NCI-H1048 (cell line): ENCODE measurements around the gene ARHGDIB.

Experiments
- DNase-seq: peaks from one replicate; lab custom pipeline; 2025; lab: John Stamatoyannopoulos, UW

Gene ARHGDIB

DNA sequence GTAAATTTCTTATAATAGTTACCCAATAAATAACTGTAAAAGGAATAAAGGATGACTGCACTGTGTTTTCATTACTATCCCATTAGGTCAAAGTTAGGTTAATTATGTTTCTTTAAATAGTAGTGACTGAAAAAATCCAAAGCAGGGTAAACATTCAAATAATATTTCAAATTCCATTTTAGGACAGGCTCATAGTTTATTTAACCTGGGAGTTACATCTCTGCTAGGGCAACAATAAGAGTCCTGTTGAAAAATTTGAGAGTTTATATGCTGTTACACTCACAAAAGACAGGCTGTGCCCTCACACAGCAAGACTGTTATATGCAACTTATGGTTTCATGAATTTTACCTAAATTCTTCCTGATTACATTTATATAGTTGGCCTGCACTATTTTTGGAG is 31.1 kb downstream of the ARHGDIB start:
- no peak for DNase-seq

GRCh38 chr12:14928931-14929330 is 32.5 kb downstream of the ARHGDIB start:
- peak; percentile 80 for DNase-seq

- DNase-seq, result no peak
Observed at GRCh38 chr12:14927267-14927666, 34.1 kb downstream of the ARHGDIB start.

- no peak for DNase-seq
Observed at GRCh38 chr12:14924541-14924940, 36.9 kb downstream of the ARHGDIB start.

DNA sequence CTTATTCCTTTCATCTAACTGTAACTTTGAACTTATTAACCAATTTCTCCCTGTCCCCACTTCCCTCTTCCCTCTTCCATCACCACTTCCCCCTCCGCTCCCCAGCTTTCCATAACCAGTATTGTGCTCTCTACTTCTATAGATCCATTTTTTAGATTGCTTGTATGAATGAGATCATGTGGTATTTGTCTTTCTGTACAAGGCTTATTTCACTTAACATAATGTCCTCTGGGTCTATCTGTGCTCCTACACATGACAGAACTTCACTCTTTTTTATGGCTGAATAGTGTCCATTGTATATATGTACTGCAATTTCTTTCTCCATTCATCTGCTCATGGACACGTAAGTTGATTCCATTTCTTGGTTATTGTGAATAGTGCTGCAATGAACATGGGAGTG is 37.5 kb downstream of the ARHGDIB start:
- no peak for DNase-seq

DNA sequence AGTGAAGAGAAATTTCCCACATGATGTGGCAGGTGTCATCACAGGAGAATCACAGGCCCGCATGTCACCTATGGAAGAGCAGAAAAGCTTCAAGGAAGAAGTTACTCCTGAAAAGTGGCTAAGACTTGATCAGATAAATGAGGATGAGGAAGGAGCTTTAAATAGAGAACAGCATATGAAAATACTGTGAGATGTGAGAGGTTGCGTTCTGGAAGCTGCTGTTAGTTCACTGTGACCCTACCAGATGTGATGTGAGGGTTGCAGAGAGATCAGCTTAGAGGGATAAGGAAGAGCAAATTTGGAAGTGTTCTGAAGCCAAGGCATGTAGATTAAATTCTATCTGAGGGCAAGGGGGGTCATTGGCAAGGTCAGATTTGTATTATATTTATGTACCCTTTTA is 40.2 kb downstream of the ARHGDIB start:
- no peak for DNase-seq

GRCh38 chr12:14920475-14921126 is 40.8 kb downstream of the ARHGDIB start:
- DNase-seq, result no peak

DNA sequence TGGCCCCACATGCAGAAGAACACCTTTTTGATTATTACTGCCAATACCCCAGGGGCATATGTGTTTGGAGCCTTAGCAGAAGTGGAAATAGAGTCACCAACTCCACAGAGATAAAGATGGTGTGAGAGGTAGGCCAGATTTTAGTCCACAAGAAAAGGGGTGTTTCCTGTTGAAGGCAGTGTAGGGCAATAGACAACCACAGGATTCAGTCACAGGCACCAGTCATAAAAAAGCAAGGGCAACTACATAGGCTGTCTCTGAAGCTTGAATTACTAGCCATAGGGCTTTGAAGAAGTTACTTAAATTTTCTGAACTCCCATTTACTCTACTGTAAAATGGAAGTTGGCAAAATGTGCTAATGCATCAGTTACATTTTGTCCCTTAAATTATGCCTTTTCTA is 41.9 kb downstream of the ARHGDIB start:
- no peak for DNase-seq

DNA sequence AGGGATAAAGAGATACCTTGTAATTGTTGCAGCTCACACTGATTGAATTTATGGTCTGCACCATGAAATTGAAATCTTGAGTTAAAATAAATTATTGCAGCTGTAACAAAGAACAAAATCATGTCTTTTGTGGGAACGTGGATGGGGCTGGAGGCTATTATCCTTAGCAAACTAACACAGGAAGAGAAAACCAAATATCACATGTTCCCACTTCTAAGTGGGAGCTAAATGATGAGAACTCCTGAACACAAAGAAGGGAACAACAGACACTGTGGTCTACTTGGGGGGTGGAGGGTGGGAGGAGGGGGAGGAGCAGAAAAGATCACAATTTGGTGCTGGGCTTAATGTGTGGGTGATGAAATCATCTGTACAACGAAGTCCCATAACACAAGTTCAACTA is 45.7 kb downstream of the ARHGDIB start:
- no peak for DNase-seq

GRCh38 chr12:14913381-14913781 is 48.0 kb downstream of the ARHGDIB start:
- DNase-seq, result no peak

DNA sequence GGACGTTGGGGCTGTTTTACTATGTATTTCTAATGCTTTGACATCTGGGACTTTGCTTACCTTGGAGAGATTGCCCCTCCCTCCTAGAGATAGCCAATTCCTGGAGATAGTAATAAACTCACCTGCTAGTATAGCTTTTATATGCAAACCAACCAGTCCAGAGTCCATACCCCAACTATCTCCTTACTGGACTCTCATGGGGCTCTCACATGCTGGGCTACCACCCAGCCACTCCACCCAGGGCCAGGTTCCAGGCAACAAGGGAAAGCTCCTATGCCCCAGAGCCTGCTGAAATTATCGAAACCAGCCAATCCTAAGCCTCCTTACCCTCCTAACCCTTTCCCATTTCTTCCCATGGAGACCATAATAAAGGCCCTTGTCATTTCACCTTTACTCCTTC is 50.3 kb downstream of the ARHGDIB start:
- no peak for DNase-seq

DNA sequence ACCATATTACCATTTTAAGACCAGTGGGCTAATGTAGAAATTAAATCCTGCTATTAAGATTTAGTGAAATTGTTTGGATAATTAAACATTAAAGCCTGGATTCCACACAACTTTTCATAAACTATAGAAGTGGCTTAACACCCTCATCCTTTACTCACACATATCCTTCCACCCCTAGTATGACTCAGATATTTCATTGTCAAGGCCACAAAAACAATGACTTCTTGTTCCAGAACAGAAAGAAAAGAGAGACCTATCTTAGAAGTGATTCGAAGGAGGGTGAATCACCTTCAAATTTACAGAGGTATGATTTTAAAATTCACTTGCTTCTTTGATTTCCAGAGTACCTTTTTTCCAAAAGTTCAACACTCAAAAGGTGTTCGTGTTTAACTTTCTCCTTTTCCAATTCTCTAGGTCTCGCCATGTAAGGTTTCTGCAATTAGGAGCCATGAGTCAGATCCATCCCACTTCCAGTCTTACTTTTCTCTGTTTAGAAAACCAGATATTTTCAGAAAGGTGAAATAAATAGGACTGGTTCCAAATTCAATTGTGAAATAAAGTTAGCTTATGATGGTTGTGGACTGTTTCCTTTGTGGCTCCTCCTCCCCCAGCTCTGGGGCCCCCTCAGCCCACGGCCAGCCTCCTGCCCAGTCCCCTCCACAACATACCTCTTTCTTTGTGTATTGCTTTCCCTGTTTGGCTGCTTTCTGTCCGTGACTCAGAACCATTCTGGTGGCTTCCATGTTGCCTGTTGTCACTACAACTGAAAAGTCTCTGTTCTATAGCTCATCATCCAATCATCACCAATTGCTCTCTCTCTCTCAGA is 51.1 kb downstream of the ARHGDIB start:
- DNase-seq, result no peak

- no peak for DNase-seq
Observed at GRCh38 chr12:14907953-14908352, 53.4 kb downstream of the ARHGDIB start.

- DNase-seq, result no peak
Observed at GRCh38 chr12:14906114-14906513, 55.3 kb downstream of the ARHGDIB start.

GRCh38 chr12:14905269-14906004 is 56.0 kb downstream of the ARHGDIB start:
- no peak for DNase-seq

DNA sequence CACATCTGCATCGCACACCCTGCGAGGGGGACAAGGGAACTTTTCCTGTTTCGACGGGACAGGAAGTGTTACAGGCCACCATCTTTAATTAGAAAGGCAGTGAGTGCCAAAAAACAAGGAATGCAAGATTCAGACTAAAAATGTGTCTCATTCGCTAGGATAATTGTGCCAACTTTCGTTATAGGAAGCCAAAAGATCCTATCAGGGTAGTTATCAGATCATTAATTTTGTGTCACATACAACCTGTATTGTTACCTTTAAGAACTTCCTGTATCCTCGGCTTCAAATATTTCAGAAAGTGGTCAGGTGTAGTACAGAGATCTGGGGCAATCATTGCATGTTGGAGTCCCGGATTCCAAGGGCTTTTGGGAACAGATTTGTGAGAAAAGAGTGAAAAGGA is 56.5 kb downstream of the ARHGDIB start:
- DNase-seq, result no peak

GRCh38 chr12:14903386-14904098 is 57.9 kb downstream of the ARHGDIB start:
- no peak for DNase-seq

DNA sequence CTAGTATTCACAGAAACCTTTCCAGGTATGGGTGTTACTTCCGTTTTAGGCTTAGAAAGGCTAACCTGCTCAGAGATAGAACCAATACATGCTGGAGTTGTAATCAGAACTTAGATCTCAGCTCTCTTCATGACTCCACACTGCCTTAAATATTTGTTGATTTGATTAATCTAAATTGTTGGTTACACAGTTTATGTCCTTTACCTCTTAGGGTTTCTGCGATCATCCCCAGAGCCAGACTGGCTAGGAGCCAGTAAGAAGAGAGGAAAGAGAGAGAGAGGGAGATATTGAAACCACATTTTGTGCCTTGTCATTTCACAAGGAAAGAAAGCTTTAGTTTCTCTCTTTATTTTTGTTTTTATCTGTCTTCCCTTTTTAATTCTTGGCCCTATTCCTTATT is 58.9 kb downstream of the ARHGDIB start:
- DNase-seq, result no peak

- DNase-seq, result no peak
Observed at GRCh38 chr12:14901228-14901562, 60.2 kb downstream of the ARHGDIB start.

DNA sequence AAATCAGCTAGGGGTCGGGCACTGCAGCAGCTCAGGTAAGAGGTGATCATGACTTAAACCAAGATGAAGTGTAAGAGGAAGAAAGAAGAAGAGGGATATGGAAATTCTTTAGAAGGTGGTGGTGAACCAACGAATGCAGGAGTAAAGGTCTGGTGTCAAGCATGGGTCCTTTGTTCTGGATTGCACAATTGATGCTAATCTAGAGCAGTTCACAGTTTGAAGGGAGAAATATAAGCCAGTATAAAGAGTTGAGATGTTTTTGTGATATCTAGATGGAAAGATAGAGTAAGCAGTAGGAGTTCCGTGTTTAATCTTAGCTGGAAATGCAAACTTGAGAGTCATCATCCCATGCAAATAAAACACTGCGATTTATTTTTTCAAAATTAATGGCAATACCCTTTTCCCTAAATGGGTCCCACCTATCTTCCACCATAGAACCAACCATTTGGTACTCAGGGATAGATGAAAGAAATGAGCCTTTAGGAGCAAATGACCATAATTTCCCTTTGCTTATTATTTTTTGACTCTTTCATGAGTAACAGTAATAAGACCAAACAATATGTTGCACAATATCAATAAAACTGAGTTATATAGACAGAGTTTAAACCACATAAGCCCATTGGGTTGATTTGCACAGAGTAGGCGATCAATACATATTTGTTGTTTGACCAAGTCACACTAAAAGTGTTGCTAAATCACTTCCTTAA is 60.7 kb downstream of the ARHGDIB start:
- DNase-seq, result no peak

- DNase-seq, result no peak
Observed at GRCh38 chr12:14896521-14897169, 64.8 kb downstream of the ARHGDIB start.
